Measurements from ENCODE around the gene COPB2.

COPB2 gene

DNA sequence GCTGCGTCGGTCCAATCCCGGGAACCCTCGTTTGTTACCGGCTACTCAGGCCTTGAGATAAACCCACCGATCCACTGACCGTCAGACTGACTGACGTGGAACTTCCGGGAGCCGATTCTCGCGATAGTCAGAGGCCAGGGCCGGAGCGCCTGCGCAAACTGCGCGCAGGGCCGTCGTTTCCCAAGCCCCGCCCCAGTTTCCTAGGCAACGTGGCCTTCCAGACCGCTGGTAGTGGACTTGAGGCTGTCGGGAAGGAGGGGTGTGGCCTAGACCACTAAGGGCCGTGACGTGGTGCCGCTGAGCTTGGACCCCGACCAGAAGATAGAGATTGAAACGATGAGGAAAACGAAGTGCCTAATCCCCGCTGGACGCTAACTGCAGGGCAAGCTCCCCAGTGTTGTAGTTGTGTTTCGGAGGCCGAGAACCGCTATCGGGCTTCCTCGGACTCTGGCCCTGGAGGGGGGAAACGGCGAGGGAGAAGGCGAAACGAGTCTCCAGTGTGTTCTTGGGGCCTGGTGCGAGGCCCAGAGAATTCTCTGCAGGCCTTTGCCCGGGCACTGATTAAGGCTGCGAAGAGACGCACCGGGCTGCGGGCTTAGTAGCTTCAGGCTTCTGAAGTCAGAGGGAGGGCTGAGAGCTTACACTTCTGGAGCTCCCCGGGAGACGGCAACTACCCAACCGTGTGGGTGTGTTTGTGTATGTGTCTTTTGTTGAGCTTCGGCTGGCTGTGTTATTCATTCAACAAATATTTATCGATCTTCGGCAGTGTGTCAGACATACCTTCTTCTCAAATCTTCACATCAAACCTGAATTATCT lies at the start of gene COPB2:
Gene COPB2, minus strand, starts transcription at position 96 of the 817 bp plus-strand sequence. CDS start 97 bp downstream, outside the sequence.
- Histone ChIP-seq H3K27ac (ENCODE audit: poor library complexity, severe bottlenecking) (peak within 1 kb of the TSS; percentile 70), H3K9me3 (ENCODE audit: severe bottlenecking) (no peaks in the 10 kb centered on the region), H3K4me3 (ENCODE audit: severe bottlenecking) (peak within 1 kb of the TSS; percentile 72), H3K36me3 (ENCODE audit: low read depth) (peaks cover 10% of the 10 kb centered on the region), H3K27me3 (ENCODE audit: insufficient read depth, poor library complexity, severe bottlenecking) (no peaks in the 10 kb centered on the region), H3K4me1 (ENCODE audit: insufficient read depth, poor library complexity, severe bottlenecking) (peaks cover 12% of the 10 kb centered on the region)
- TF ChIP-seq, protein P1, sequence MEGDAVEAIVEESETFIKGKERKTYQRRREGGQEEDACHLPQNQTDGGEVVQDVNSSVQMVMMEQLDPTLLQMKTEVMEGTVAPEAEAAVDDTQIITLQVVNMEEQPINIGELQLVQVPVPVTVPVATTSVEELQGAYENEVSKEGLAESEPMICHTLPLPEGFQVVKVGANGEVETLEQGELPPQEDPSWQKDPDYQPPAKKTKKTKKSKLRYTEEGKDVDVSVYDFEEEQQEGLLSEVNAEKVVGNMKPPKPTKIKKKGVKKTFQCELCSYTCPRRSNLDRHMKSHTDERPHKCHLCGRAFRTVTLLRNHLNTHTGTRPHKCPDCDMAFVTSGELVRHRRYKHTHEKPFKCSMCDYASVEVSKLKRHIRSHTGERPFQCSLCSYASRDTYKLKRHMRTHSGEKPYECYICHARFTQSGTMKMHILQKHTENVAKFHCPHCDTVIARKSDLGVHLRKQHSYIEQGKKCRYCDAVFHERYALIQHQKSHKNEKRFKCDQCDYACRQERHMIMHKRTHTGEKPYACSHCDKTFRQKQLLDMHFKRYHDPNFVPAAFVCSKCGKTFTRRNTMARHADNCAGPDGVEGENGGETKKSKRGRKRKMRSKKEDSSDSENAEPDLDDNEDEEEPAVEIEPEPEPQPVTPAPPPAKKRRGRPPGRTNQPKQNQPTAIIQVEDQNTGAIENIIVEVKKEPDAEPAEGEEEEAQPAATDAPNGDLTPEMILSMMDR (IDR thresholded peaks at IDR 0.05; ENCODE audit: poor library complexity, severe bottlenecking) = no peak
- DNase-seq (ENCODE audit: low spot score) = peak; percentile 98
- peak; percentile 93 for ATAC-seq (ENCODE audit: low read depth)

DNA sequence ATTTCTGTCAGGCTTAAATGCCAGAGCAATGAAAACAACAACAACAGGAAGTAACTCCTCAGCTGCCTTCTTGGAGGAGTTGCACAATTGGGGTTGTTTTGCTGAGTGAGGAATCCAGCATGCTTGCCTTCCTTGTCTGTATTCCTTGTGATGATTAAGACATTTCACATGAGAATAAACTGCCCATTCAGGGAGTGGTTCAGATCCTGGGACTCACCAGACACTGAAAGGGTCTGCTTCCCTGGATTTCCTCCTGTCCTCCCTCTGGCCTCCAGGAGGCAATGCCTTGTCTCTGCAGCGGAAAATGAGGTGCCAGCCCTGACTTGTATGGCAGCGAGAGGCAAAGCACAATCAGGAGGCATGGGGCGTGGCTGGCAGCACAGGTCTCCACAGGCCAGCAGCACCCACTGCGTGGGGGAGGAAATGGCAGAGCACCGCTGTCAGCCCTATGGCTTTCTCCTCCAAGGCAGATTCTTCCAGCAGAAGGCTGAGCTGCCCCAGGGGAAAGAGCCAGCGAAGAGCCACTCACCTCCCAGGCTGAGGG lies 45.4 kb upstream of the COPB2 start:
- Histone ChIP-seq H3K36me3 (ENCODE audit: low read depth) (no peaks in the 10 kb centered on the region), H3K27me3 (ENCODE audit: insufficient read depth, poor library complexity, severe bottlenecking) (no peaks in the 10 kb centered on the region), H3K27ac (ENCODE audit: poor library complexity, severe bottlenecking) (peak overlapping the region; percentile 40), H3K4me1 (ENCODE audit: insufficient read depth, poor library complexity, severe bottlenecking) (peaks cover 12% of the 10 kb centered on the region), H3K9me3 (ENCODE audit: severe bottlenecking) (no peaks in the 10 kb centered on the region), H3K4me3 (ENCODE audit: severe bottlenecking) (no peak overlapping the region)
- peak; percentile 97 for ATAC-seq (ENCODE audit: low read depth)
- peak; percentile 86 for DNase-seq (ENCODE audit: low spot score)
- TF ChIP-seq, protein P1 (IDR thresholded peaks at IDR 0.05; ENCODE audit: poor library complexity, severe bottlenecking) = peak; percentile 24

DNA sequence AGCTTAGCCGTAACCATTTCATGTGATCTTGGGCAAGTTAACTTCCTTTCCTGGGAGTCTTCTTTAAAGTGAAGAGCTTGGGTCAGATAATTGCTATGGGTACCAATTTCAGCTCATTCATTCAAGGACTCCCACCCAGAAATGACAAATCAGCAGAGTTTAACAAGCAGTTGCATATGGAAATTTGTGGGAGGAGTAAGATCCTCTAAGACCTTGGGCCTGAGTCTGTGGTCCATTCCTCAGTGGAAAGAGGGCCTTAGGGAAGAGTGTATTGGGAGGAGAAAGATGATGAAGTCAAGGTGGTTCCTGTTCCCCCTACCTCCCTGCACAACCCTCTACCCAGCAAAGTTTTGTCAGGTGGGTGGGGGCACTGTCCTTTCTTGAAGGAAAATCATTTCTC lies 44.8 kb upstream of the COPB2 start:
- H3K36me3 ChIP-seq (ENCODE audit: low read depth) = no peaks in the 10 kb centered on the region

DNA sequence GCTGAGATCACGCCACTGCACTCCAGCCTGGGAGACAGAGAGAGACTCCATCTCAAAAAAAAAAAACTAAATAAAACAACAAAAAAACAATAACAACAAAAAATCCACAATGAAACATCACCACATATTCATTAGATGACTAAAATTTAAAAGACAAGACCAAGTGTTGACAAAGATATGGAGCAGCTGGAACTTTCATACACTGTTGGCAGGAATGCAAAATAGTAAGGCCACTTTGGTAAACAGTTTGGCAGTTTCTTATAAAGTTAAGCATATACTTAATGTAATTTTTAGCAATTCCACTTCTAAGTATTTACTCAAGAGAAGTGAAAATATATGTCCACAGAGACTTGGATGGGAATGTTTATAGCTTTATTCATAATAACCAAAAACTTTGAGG lies 43.6 kb upstream of the COPB2 start:
- DNase-seq (ENCODE audit: low spot score) = no peak
- Histone ChIP-seq H3K27ac (ENCODE audit: poor library complexity, severe bottlenecking) (no peak overlapping the region), H3K4me1 (ENCODE audit: insufficient read depth, poor library complexity, severe bottlenecking) (peaks cover 12% of the 10 kb centered on the region), H3K36me3 (ENCODE audit: low read depth) (no peaks in the 10 kb centered on the region), H3K27me3 (ENCODE audit: insufficient read depth, poor library complexity, severe bottlenecking) (no peaks in the 10 kb centered on the region), H3K4me3 (ENCODE audit: severe bottlenecking) (no peak overlapping the region), H3K9me3 (ENCODE audit: severe bottlenecking) (no peaks in the 10 kb centered on the region)
- no peak for ATAC-seq (ENCODE audit: low read depth)
- TF ChIP-seq, protein P1 (IDR thresholded peaks at IDR 0.05; ENCODE audit: poor library complexity, severe bottlenecking) = no peak

More for the DNA sequence above, 44.8 kb upstream of the COPB2 start:
- Histone ChIP-seq H3K27ac (ENCODE audit: poor library complexity, severe bottlenecking) (peak overlapping the region; percentile 40), H3K4me1 (ENCODE audit: insufficient read depth, poor library complexity, severe bottlenecking) (peaks cover 12% of the 10 kb centered on the region), H3K9me3 (ENCODE audit: severe bottlenecking) (no peaks in the 10 kb centered on the region), H3K4me3 (ENCODE audit: severe bottlenecking) (no peak overlapping the region), H3K27me3 (ENCODE audit: insufficient read depth, poor library complexity, severe bottlenecking) (no peaks in the 10 kb centered on the region)
- DNase-seq (ENCODE audit: low spot score) (no peak), ATAC-seq (ENCODE audit: low read depth) (no peak)
- TF ChIP-seq, protein P1 (IDR thresholded peaks at IDR 0.05; ENCODE audit: poor library complexity, severe bottlenecking) = no peak

DNA sequence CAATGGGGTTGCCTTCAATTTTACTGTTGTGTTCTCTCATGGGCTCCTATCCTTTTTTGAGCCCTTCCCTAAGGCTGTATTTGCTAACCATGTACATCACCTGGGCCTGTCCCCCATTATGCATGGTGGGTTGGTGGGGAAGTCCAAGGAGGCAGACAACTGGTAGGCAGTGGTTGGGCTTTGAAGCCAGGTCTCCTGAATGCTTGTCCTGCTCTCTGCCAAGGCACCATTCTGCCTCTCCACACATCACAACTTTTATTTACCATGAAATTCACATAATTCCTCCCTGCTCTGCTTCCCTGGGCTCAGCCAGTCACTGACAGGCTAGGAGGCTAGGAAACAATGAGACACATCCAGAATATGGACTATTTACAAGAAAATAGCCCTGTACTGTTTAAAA lies 41.0 kb upstream of the COPB2 start:
- Histone ChIP-seq H3K4me3 (ENCODE audit: severe bottlenecking) (no peak overlapping the region), H3K9me3 (ENCODE audit: severe bottlenecking) (no peaks in the 10 kb centered on the region), H3K36me3 (ENCODE audit: low read depth) (no peaks in the 10 kb centered on the region), H3K4me1 (ENCODE audit: insufficient read depth, poor library complexity, severe bottlenecking) (peaks cover 12% of the 10 kb centered on the region), H3K27ac (ENCODE audit: poor library complexity, severe bottlenecking) (no peak overlapping the region), H3K27me3 (ENCODE audit: insufficient read depth, poor library complexity, severe bottlenecking) (no peaks in the 10 kb centered on the region)
- TF ChIP-seq, protein P1 (IDR thresholded peaks at IDR 0.05; ENCODE audit: poor library complexity, severe bottlenecking) = no peak
- DNase-seq (ENCODE audit: low spot score) (no peak), ATAC-seq (ENCODE audit: low read depth) (no peak)

Measured in RWPE2 (cell line).